Uterus (tissue), 4 donors: ENCODE results near the gene GPBP1L1. TPM values are rescaled to one million over a fixed set of nuclear protein-coding genes. Genes with fewer than 3 reads are reported as not detected.

Source experiments
- DNase-seq, 2 donors: peaks; one replicate each; pipeline ENCODE4 v3.0.0-alpha.2; 2019 to 2020
- H3K27ac ChIP-seq, 2 donors: fragments of 200-600 bp; sonication (generic); 1 replicate in 1 of 2; 2 replicates in 1 of 2; pipeline ENCODE4 v1.5.1; 2016 to 2018
- H3K27me3 ChIP-seq, 2 donors: fragments of 200-600 bp; sonication (generic); one replicate each; pipeline ENCODE4 v1.5.1; 2018 to 2019; ENCODE audit warnings: control low read depth in 1 of 2
- H3K36me3 ChIP-seq, 2 donors: fragments of 200-600 bp; sonication (generic); one replicate each; pipeline ENCODE4 v1.5.1; 2019; ENCODE audit warnings: control low read depth in 1 of 2
- H3K4me1 ChIP-seq, 2 donors: fragments of 200-600 bp; sonication (generic); one replicate each; pipeline ENCODE4 v1.5.1; 2018 to 2019; ENCODE audit warnings: control low read depth in 1 of 2
- H3K4me3 ChIP-seq, 2 donors: fragments of 200-600 bp; sonication (generic); 1 replicate in 1 of 2; 2 replicates in 1 of 2; pipeline ENCODE4 v1.5.1; 2018 to 2019; ENCODE audit warnings: mild to moderate bottlenecking in 1 of 2
- H3K9me3 ChIP-seq, 2 donors: fragments of 200-600 bp; sonication (generic); one replicate each; pipeline ENCODE4 v1.5.1; 2019; ENCODE audit warnings: control low read depth in 1 of 2
- CTCF ChIP-seq, 4 experiments: fragments of 200-600 bp in 2 of 4; fragments of 450-650 bp in 2 of 4; sonication (generic) in 2 of 4; IDR thresholded peaks; one replicate each; pipeline ENCODE4 v1.5.1; 2016 to 2019; ENCODE audit warnings: antibody characterized with exemption in 4 of 4, mild to moderate bottlenecking in 2 of 4, moderate library complexity in 1 of 4
- POLR2A ChIP-seq, 2 donors: fragments of 450-650 bp; IDR thresholded peaks; one replicate each; pipeline ENCODE4 v1.6.1; 2016; ENCODE audit warnings: antibody characterized with exemption in 2 of 2, mild to moderate bottlenecking in 1 of 2, moderate library complexity in 1 of 2
- intact Hi-C: fragments of 100-400 bp; cut with DNase I; formaldehyde crosslinking; loops from one replicate; pipeline ENCODE4 v1.15.1; 2023; ENCODE audit warnings: low total_unique reads
- total RNA-seq, 4 donors: library from RNA; depleted of rRNA in 3 of 4; stranded (reverse); fragments of >200 nt in 3 of 4; gene quantifications; one replicate each; pipeline versions ENCODE4 v1.1.0 to v1.2.4, GENCODE V29; 2014 to 2023
- donor health status: DM: yes; HTN: yes; CAD: no.

GPBP1L1 gene
- total RNA-seq, 4 donors from 2014 or later: 61.2 to 136 (median 109) TPM

GRCh38 chr1:45686015-45686287 lies 382 bp downstream of the GPBP1L1 start:
- Histone ChIP-seq H3K4me1 (peaks cover 7 to 10% of the 10 kb centered on the region in 2 donors), H3K9me3 (no peaks in the 10 kb centered on the region), H3K27me3 (no peaks in the 10 kb centered on the region), H3K4me3 (peak overlapping the region; percentile 77 to 94), H3K36me3 (no peaks in the 10 kb centered on the region), H3K27ac (peak overlapping the region; percentile 98 to 99)
- no peak for TF ChIP-seq CTCF (IDR thresholded peaks at IDR 0.05)
- no peak for TF ChIP-seq POLR2A (IDR thresholded peaks at IDR 0.05)
- intact Hi-C loops: no loop called here
- DNase-seq: peak; percentile 61 to 74

GRCh38 chr1:45685308-45686014 lies 872 bp downstream of the GPBP1L1 start:
- no peaks in the 10 kb centered on the region for H3K36me3 ChIP-seq
- H3K4me3 ChIP-seq: peak overlapping the region; percentile 77 to 94
- no peak for TF ChIP-seq POLR2A (IDR thresholded peaks at IDR 0.05)
- intact Hi-C loops: no loop called here
- H3K27ac ChIP-seq: peak overlapping the region; percentile 98 to 99
- DNase-seq: no peak
- H3K4me1 ChIP-seq: peaks cover 7 to 10% of the 10 kb centered on the region in 2 donors
- H3K9me3 ChIP-seq: no peaks in the 10 kb centered on the region
- no peaks in the 10 kb centered on the region for H3K27me3 ChIP-seq

GRCh38 chr1:45684402-45684801 lies 1.9 kb downstream of the GPBP1L1 start:
- peaks cover 8 to 10% of the 10 kb centered on the region in 2 donors for H3K4me1 ChIP-seq
- intact Hi-C loops: no loop called here
- H3K36me3 ChIP-seq: no peaks in the 10 kb centered on the region
- H3K4me3 ChIP-seq: peak overlapping the region in 1 of 2 donors; percentile 77
- H3K27me3 ChIP-seq: no peaks in the 10 kb centered on the region
- H3K27ac ChIP-seq: peak overlapping the region in 1 of 2 donors; percentile 99
- H3K9me3 ChIP-seq: no peaks in the 10 kb centered on the region
- DNase-seq: no peak
- no peak for TF ChIP-seq POLR2A (IDR thresholded peaks at IDR 0.05)
- no peak for TF ChIP-seq CTCF (IDR thresholded peaks at IDR 0.05)

GRCh38 chr1:45682942-45683341 lies 3.4 kb downstream of the GPBP1L1 start:
- Histone ChIP-seq H3K27ac (peak overlapping the region in 1 of 2 donors; percentile 3), H3K27me3 (no peaks in the 10 kb centered on the region), H3K36me3 (no peaks in the 10 kb centered on the region), H3K4me3 (no peak overlapping the region), H3K9me3 (no peaks in the 10 kb centered on the region), H3K4me1 (peaks cover 12 to 13% of the 10 kb centered on the region in 2 donors)
- TF ChIP-seq POLR2A (IDR thresholded peaks at IDR 0.05) (no peak), CTCF (IDR thresholded peaks at IDR 0.05) (no peak)
- DNase-seq: no peak
- intact Hi-C loops: no loop called here

- Histone ChIP-seq H3K36me3 (no peaks in the 10 kb centered on the region), H3K27me3 (no peaks in the 10 kb centered on the region), H3K4me3 (no peak overlapping the region), H3K27ac (peak overlapping the region; percentile 17 to 24), H3K9me3 (no peaks in the 10 kb centered on the region), H3K4me1 (peaks cover 12 to 13% of the 10 kb centered on the region in 2 donors)
- DNase-seq: no peak
- intact Hi-C loops: no loop called here
- no peak for TF ChIP-seq POLR2A (IDR thresholded peaks at IDR 0.05)
- no peak for TF ChIP-seq CTCF (IDR thresholded peaks at IDR 0.05)
Observed at GRCh38 chr1:45679123-45679522, 7.2 kb downstream of the GPBP1L1 start.
